ENCODE measurements around the gene ZC3H10.

DNA sequence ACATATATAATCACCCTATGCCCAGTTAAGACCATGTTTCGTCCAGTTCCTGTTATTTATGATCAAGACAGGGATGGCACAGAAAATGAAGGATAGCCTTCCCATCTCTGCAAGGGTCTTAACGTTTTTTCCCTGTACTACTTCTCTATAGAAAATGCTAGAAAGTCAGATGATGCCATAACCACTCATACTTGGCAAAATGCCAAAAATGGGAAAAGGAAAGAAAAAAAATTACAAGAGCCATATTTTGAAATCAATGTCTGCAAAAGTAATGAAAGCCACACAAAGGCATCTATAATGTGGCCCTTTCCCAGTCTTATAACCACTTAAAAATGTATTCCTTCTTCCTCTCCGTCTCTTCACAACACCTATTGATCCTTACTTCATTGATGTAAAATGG, 32.5 kb downstream of the ZC3H10 start:
- no peak for TF ChIP-seq CTCF (IDR thresholded peaks at IDR 0.05; ENCODE audit: insufficient read depth, low read length, poor library complexity, severe bottlenecking)
- no peak for TF ChIP-seq EZH2phosphoT487 (conservative IDR thresholded peaks at IDR 0.05; ENCODE audit: low read length)
